Nucleus accumbens (tissue), 56 donors: ENCODE data around the gene SPATS2.
"Not testable (repeated sequence)": the region's sequence is repeated elsewhere in the genome, so short reads cannot be mapped to it uniquely, and the experiment has no call there.

ENCODE experiments used
- DNase-seq, 56 donors: peaks; one replicate each; lab custom pipeline; 2025; lab: John Stamatoyannopoulos, UW

SPATS2 gene

DNA sequence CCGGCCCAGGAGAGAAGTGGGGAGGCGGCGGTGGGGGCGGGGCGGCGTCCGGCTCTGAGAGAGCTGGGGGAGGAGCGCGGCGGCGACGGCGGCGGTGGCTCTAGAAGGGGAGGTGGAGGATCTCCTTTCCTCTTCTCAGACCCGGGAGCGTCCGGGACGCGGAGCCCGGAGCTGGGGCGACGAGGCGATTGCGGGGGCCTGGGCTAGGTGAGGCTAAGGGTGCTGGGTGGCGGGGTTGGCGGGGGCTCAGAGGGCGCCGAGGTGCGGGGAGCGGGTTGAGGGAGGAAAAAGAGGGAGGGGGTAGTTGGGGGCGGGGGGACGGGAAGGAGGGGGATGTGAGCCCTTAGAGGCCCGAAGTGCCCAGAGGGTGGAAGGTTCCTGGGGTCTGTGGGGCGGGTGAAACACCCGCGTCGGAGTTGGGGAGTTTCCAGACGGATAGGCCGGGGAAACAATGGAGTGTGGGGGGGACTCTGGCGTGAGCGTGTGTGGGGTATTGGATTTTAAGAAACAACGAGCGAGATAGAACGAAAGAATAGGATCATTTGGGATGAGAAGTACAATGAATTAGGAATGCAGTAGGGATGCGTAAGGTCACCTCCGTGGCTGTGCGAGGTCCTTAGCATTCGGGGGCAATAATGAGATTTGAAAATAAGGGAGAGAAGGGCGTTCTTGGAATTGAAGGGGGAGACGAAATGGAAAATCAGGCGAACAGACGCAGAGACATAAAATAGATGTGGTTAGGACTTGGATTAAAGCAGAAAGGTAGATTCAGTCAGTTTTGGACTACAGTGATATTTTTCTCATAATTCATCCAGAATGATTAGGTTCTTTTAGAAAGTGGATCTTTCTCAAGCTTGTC lies at the start of gene SPATS2:
Gene SPATS2, plus strand, starts transcription at position 82 of the 859 bp plus-strand sequence. CDS start 93,551 bp downstream, outside the sequence.
- DNase-seq = peak in 9 of 56 donors; percentile 30 to 57 (median 49)

DNA sequence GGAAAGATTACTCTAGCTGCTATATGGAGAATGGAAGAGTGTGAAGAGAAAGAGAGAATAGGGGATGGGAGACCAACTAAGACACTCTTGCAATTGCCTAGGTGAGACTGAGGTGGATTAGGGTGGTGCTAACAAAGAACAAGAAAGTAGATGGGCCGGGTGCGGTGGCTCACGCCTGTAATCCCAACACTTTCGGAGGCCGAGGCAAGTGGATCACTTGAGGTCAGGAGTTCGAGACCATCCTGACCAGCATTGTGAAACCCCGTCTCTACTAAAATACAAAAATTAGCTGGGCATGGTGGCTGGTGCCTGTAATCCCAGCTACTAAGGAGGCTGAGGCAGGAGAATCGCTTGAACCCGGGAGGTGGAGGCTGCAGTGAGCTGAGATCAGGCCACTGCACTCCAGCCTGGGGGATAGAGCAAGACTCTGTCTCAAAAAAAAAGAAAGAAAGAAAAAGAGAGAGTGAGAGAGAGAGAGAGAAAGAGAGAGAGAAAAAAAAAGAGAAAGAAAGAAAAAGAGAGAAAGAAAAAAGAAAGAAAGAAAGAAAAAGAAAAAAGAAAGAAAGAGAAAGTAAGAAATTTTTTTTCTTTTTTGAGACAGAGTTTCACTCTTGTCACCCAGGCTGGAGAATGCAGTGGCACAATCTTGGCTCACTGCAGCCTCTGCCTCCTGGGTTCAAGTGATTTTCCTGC lies 46.7 kb upstream of the SPATS2 start:
- DNase-seq = not testable (repeated sequence)

DNA sequence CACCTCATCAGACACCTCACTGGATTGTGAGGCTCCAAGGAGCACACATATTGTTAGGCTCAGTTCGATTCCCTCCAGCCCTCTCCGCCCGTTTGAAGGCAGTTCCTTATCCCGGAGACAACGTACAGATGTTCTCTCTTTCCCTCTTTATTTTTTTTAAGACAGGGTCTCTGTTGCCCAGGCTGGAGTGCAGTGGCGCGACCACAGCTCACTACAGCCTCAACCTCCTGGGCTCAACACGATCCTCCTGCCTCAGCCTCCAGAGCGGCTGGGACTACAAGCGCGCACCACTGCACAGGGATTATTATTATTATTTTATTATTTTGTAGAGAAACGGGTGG lies 44.9 kb upstream of the SPATS2 start:
- DNase-seq = no peak

DNA sequence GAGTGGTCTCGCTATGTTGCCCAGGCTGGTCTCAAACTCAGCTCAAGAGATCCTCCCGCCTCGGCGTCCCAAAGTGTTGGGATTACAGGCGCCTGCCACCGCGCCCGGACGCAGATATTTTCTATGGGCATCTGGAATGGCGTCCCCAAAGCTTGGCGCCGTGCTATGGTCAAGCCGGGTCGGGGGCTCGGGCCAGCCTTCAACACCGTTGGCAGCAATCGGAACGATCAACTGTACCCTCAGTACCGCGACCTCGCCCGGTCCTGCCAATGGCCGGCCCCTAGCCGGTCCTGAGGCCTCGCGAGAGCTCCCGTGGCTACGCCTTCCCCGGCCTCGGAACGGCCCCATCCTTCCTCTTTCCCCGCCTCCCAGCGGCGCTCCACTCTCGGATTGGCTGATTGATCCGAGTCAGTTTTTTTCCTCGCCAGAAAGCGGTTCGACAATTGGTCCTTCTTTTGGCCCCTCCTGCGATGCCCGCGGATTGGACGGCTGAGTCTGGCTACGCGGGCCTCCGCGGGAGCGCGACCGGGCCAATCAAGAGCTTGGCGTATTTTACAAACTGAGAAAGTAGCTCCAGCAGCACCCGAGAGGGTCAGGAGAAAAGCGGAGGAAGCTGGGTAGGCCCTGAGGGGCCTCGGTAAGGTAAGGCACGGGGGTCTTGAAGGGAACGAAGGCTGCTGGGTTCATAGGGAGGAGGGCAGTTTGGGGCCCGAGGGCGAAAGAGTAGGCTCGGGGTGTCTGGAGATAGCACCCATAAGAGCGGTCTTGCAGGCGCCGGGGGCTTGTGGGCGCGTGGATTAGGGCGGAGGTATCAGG lies 44.3 kb upstream of the SPATS2 start, which contains the start of gene TROAP:
Gene TROAP, plus strand, starts transcription at position 548 of the 816 bp plus-strand sequence. CDS start 354 bp downstream, outside the sequence.
- DNase-seq = peak; percentile 67 to 99 (median 96)

DNA sequence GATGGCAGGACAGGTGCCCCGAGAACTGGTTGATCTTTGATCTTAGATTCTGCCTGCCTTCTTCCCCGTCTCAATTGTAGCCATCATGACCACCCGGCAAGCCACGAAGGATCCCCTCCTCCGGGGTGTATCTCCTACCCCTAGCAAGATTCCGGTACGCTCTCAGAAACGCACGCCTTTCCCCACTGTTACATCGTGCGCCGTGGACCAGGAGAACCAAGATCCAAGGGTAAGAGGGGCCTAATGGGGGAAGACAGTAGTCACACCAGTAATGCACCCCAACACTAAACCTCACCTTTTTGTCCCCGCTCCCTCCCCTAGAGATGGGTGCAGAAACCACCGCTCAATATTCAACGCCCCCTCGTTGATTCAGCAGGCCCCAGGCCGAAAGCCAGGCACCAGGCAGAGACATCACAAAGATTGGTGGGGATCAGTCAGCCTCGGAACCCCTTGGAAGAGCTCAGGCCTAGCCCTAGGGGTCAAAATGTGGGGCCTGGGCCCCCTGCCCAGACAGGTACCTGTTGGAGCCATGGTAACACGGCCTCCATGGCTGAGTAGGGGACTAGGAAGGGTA lies 43.7 kb upstream of the SPATS2 start:
- no peak for DNase-seq

DNA sequence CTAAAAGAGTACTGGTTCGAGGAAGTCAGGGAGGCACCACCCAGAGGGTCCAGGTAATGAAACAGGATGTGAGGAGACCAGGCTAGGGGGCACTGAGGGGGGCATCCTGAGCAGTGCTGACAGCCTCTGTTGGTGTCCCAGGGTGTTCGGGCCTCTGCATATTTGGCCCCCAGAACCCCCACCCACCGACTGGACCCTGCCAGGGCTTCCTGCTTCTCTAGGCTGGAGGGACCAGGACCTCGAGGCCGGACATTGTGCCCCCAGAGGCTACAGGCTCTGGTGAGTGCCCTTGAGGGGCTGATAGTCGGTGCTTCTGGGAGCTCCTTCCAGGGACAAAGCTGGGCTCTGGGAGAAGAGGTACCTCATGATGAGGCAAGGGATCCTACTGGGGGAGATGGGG lies 41.7 kb upstream of the SPATS2 start:
- DNase-seq = no peak

DNA sequence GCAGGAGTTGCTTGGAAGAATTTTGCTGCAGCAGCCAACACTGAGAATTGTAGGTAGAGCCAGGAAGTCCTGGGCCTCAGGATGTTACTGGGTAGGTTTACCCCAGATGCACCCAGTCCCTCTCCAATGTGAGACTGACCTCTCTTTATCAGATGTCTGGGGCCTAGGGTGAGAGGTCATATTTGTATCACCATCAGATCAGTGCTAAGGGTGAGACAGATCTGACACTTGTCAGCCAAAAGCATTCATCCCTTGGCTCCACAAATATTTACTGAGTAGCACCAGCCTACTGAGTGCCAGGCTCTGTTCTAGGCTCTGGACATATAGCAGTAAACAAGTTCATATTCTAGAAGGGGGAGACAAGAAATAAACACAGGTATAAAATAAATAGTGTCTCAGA lies 39.9 kb upstream of the SPATS2 start:
- DNase-seq = no peak

DNA sequence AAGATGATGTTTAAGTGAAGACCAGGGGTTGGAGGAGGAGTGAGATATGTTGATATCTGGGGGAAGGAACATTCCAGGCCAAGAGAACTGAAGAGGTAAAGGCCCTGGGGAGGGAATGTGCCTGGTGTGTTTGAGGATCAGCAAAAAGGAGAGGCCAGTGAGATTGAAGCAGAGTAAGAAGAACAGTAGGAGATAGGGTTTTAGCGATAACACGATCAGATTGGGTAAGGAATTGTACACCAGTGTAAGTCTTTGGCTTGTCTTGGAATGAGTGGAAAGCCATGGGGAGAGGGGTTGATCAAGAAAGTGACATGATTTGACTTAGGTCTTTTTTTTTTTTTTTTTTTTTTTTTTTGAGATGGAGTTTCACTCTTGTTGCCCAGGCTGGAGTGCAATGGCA lies 39.4 kb upstream of the SPATS2 start:
- no peak for DNase-seq

DNA sequence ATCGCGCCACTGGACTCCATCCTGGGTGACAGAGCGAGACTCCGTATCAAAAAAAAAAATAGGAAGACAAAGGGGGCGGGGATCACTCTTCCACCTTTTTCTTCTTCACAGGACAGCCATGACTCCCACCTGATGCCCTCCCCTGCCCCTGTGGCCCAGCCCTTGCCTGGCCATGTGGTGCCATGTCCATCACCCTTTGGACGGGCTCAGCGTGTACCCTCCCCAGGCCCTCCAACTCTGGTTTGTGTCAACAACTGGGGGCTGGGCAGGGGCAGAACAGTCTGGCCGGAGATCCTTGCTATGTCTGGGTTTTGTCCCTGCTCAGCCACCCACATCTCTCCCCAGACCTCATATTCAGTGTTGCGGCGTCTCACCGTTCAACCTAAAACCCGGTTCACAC lies 38.4 kb upstream of the SPATS2 start:
- DNase-seq = no peak

DNA sequence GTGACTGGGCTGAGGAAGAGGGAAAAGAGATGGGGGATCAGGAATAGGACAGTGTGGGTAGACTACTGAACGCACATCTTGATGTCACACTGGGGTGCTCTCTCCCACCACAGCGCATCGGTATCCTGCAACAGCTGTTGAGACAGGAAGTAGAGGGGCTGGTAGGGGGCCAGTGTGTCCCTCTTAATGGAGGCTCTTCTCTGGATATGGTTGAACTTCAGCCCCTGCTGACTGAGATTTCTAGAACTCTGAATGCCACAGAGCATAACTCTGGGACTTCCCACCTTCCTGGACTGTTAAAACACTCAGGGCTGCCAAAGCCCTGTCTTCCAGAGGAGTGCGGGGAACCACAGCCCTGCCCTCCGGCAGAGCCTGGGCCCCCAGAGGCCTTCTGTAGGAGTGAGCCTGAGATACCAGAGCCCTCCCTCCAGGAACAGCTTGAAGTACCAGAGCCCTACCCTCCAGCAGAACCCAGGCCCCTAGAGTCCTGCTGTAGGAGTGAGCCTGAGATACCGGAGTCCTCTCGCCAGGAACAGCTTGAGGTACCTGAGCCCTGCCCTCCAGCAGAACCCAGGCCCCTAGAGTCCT lies 37.1 kb upstream of the SPATS2 start:
- no peak for DNase-seq

DNA sequence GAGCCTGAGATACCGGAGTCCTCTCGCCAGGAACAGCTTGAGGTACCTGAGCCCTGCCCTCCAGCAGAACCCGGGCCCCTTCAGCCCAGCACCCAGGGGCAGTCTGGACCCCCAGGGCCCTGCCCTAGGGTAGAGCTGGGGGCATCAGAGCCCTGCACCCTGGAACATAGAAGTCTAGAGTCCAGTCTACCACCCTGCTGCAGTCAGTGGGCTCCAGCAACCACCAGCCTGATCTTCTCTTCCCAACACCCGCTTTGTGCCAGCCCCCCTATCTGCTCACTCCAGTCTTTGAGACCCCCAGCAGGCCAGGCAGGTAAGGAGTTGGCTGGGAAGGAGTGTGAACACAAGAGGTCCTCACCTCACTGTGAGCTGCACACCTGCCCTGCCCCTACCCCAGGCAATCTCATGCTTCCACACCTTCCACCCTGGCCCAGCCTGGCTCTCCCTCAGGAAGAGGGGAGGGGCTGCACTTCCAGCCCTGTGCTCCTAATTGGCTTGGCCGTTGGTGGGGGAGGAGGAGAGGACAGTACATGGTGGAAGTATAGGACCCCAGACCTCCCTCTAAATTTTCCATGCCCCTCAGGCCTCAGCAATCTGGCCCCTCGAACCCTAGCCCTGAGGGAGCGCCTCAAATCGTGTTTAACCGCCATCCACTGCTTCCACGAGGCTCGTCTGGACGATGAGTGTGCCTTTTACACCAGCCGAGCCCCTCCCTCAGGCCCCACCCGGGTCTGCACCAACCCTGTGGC lies 36.5 kb upstream of the SPATS2 start:
- no peak for DNase-seq

DNA sequence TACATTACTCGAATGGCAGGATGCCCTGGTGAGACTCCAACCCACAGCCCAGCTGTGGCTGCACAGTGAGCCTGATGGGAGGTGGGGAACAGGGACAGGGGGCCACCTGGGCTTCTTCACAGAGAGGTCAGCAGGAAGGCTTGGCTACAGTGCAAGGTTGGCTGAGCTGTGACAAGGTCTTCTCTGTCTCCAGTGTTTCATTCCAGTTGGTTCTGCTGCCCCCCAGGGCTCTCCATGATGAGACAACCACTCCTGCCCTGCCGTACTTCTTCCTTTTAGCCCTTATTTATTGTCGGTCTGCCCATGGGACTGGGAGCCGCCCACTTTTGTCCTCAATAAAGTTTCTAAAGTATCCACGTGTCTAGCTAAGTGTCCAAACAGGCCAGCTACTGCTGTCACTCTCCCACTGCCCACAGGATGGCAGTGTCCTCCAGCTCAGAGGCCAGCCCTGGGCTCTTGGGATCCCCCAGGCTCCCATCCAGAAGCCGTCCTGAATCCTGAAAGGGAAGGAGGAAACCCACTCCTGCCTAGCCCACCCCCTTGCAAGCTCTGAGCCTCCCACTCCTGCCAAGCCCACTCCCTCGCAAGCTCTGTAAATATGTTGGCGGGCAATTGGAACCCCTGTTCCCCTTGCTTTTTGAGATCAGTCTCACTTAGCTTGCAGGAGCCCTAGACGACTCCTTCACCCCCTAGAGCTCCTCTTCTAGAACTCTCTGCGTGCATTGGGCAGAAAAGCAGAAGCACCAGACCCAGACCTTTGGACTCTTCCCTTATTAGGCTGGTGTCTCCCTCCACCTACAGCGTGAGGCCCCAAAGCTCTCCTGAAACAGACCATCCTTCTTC lies 35.7 kb upstream of the SPATS2 start:
- peak in 45 of 56 donors; percentile 13 to 78 (median 38) for DNase-seq

DNA sequence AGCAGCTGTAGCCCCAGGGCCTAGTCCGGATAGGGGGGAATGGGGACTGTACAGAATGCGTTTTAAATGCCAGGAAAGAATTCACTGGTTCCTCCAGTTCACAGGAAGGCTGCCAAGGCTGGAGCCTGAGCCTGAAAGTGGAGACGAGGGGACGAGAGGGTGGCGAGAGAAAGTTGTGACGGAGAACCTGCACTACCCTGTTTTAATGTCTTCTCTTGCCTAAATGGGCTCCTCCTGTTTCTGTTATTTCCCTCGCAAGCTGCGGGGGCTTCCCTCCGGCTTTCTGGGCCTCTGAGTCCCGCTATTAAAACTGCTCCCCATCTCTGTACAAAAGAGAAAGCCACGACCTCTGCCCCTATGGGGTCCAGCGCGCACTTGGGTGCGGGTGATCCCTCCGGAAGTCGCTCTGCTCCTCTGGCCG lies 34.8 kb upstream of the SPATS2 start:
- DNase-seq = no peak

DNA sequence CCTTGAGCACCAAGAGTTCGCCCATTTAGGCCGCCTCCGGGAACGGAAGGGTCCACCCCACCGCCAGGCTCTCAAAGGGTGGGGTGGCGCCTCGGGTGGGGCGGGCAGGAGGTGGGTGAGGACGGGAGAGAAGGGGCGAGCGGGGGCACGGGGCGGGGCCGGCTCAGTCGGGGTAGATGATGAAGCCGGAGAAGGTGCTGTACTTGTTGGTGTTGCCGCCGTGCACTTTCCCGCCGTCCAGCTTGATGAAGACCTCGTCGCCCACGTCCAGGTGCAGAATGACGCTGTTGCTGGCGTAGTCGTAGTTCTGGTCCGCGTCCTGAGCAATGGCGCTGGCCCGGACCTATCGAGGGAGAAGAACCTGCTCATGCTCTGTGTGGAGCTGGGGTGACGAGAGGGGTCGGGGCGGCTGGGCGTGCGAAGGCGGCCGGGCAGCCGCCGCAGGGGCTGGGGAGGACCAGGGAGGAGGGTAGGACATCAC lies 34.3 kb upstream of the SPATS2 start:
- DNase-seq = no peak

DNA sequence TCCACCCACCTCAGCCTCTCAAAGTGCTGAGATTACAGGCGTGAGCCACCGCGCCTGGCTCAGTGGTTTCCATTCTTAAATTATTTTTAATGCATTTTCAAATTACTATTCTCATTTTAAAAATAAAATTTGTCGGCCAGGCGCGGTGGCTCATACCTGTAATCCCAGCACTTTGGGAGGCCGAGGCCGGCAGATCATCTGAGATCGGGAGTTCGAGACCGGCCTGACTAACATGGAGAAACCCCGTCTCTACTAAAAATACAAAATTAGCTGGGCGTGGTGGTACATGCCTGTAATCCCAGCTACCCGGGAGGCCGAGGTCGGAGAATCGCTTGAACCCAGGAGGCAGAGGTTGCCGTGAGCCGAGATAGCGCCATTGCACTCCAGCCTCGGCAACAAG lies 33.5 kb upstream of the SPATS2 start:
- not testable (repeated sequence) for DNase-seq

DNA sequence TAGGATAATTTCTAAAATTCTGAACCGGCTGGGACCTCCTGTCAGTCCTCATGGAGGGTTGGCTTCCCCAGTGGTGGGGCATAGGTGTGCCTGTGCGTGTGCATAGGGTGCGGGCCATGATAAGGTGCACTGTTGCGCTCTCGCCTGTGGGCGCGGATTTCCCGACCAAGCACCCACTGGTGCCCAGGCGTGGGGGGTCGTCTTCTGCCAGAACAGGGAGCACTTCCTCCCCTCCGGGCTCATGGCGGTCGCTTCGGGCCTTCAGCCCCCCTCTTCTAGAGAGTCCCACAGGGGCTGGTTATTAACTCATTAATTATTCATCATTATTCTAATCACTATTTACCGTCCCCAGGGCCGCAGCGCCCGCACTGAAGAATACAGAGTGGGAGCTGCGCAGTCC lies 33.0 kb upstream of the SPATS2 start:
- DNase-seq = no peak

DNA sequence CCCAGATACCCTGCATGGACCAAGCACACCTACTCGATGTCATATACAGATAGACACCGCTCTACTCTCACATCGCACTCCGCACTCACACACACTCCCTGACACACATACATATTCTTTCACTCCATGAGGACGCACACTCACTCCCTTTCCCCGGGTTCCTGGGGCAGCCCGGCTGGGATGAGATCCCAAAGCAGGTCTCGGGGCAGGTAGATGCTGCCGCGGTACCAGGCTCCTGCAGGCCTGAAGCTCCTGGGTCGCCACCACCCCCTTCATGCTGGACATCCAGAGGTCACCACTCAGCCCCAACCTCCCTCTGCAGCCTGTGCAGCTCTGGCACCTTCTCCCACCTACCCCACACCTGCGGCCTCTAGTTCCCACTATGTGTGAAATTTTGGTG lies 32.6 kb upstream of the SPATS2 start:
- DNase-seq = no peak
